Esophagus squamous epithelium (tissue), 4 donors: Measurements from ENCODE around the gene FBXW2.

Source experiments
- CTCF ChIP-seq, 6 experiments: fragments of 450-650 bp in 4 of 6; fragments of 200-600 bp in 2 of 6; sonication (generic) in 2 of 6; IDR thresholded peaks; one replicate each; pipeline ENCODE4 v1.5.1; 2016 to 2019; ENCODE audit warnings: antibody characterized with exemption in 6 of 6, mild to moderate bottlenecking in 4 of 6, moderate library complexity in 4 of 6
- POLR2A ChIP-seq, 4 donors: fragments of 450-650 bp; IDR thresholded peaks; one replicate each; pipeline ENCODE4 v1.6.1; 2017; ENCODE audit warnings: antibody characterized with exemption in 4 of 4, mild to moderate bottlenecking in 4 of 4, moderate library complexity in 3 of 4

- TF ChIP-seq CTCF (IDR thresholded peaks at IDR 0.05) (no peak), POLR2A (IDR thresholded peaks at IDR 0.05) (no peak)
Observed at GRCh38 chr9:120779227-120779626, 14.0 kb downstream of the FBXW2 start.
